ENCODE results near the gene POLR3H. TPM values are rescaled to one million over a fixed set of nuclear protein-coding genes. Genes with fewer than 3 reads are reported as not detected.
A peak's percentile ranks its signal among the peaks of the same experiment; 100 is the strongest.

The POLR3H gene
- total RNA-seq, 1 donor from 2014 or later = 15.2 TPM

- no peaks in the 10 kb centered on the region for H3K79me2 ChIP-seq (ENCODE audit: low read depth)
- H3K4me1 ChIP-seq = peaks cover 15% of the 10 kb centered on the region
- H3K27ac ChIP-seq = no peak overlapping the region
- H3F3A ChIP-seq (ENCODE audit: low read depth) = peaks cover 4% of the 10 kb centered on the region
- H3K4me1 Mint-ChIP-seq = peaks cover 19% of the 10 kb centered on the region
- peak; percentile 86 for DNase-seq (ENCODE audit: low spot score)
- H3K27ac Mint-ChIP-seq = peak overlapping the region; percentile 93
- peaks cover 7% of the 10 kb centered on the region for H3K36me3 Mint-ChIP-seq
- H3K27me3 Mint-ChIP-seq (ENCODE audit: insufficient read depth, low read depth) = no peaks in the 10 kb centered on the region
- H3K4me3 ChIP-seq = no peak overlapping the region
- H3K9me3 ChIP-seq (ENCODE audit: low read depth) = no peaks in the 10 kb centered on the region
- no peak overlapping the region for H2AFZ ChIP-seq (replicated peaks)
- no peak overlapping the region for H3K9ac ChIP-seq
- H4K20me1 ChIP-seq (ENCODE audit: low read depth) = no peaks in the 10 kb centered on the region
- no peak overlapping the region for H3K4me3 Mint-ChIP-seq
- no peak for TF ChIP-seq CTCF (IDR thresholded peaks at IDR 0.05)
- no peak for TF ChIP-seq EZH2phosphoT487 (IDR thresholded peaks at IDR 0.05)
- TF ChIP-seq EZH2 (IDR thresholded peaks at IDR 0.05) = no peak
- H3K27me3 ChIP-seq = no peaks in the 10 kb centered on the region
- H3K4me2 ChIP-seq = peak overlapping the region; percentile 53
- no peaks in the 10 kb centered on the region for H3K36me3 ChIP-seq
- no peaks in the 10 kb centered on the region for H3K9me3 Mint-ChIP-seq
These were observed 31.7 kb downstream of the POLR3H start for GRCh38 chr22:41512421-41513194.

- Histone ChIP-seq H3F3A (ENCODE audit: low read depth) (peaks cover 4% of the 10 kb centered on the region), H3K79me2 (ENCODE audit: low read depth) (no peaks in the 10 kb centered on the region), H3K36me3 (no peaks in the 10 kb centered on the region), H3K4me3 (no peak overlapping the region), H3K9ac (no peak overlapping the region), H3K4me2 (no peak overlapping the region), H2AFZ (replicated peaks) (no peak overlapping the region), H4K20me1 (ENCODE audit: low read depth) (no peaks in the 10 kb centered on the region), H3K9me3 (ENCODE audit: low read depth) (no peaks in the 10 kb centered on the region), H3K4me1 (peaks cover 15% of the 10 kb centered on the region), H3K27me3 (no peaks in the 10 kb centered on the region), H3K27ac (no peak overlapping the region)
- Mint-ChIP-seq H3K36me3 (peaks cover 7% of the 10 kb centered on the region), H3K27ac (no peak overlapping the region), H3K4me1 (peaks cover 19% of the 10 kb centered on the region), H3K4me3 (no peak overlapping the region), H3K9me3 (no peaks in the 10 kb centered on the region), H3K27me3 (ENCODE audit: insufficient read depth, low read depth) (no peaks in the 10 kb centered on the region)
- DNase-seq (ENCODE audit: low spot score) = no peak
- TF ChIP-seq CTCF (IDR thresholded peaks at IDR 0.05) (no peak), EZH2phosphoT487 (IDR thresholded peaks at IDR 0.05) (no peak), EZH2 (IDR thresholded peaks at IDR 0.05) (no peak)
These were observed 32.7 kb downstream of the POLR3H start for GRCh38 chr22:41511521-41511968.

GRCh38 chr22:41508770-41509170, 35.5 kb downstream of the POLR3H start:
- Histone ChIP-seq H3K79me2 (ENCODE audit: low read depth) (no peaks in the 10 kb centered on the region), H3K4me1 (peaks cover 15% of the 10 kb centered on the region), H3K36me3 (no peaks in the 10 kb centered on the region), H3K4me3 (no peak overlapping the region), H4K20me1 (ENCODE audit: low read depth) (no peaks in the 10 kb centered on the region), H3K9me3 (ENCODE audit: low read depth) (no peaks in the 10 kb centered on the region), H3K4me2 (no peak overlapping the region), H3K27ac (no peak overlapping the region), H3K9ac (no peak overlapping the region), H3F3A (ENCODE audit: low read depth) (peaks cover 4% of the 10 kb centered on the region), H3K27me3 (no peaks in the 10 kb centered on the region), H2AFZ (replicated peaks) (no peak overlapping the region)
- Mint-ChIP-seq H3K9me3 (no peaks in the 10 kb centered on the region), H3K27ac (no peak overlapping the region), H3K27me3 (ENCODE audit: insufficient read depth, low read depth) (no peaks in the 10 kb centered on the region), H3K4me1 (peaks cover 18% of the 10 kb centered on the region), H3K4me3 (no peak overlapping the region), H3K36me3 (peaks cover 9% of the 10 kb centered on the region)
- TF ChIP-seq EZH2phosphoT487 (IDR thresholded peaks at IDR 0.05) (no peak), EZH2 (IDR thresholded peaks at IDR 0.05) (no peak), CTCF (IDR thresholded peaks at IDR 0.05) (no peak)
- no peak for DNase-seq (ENCODE audit: low spot score)
